ENCODE data around the gene SLC2A2. TPM values are rescaled to one million over a fixed set of nuclear protein-coding genes. Genes with fewer than 3 reads are reported as not detected.

SLC2A2 gene
- polyA plus RNA-seq, 1 donor, result not detected

Other genes with a start within 250 kb of the SLC2A2 start
- 61.7 TPM for gene RPL22L1, start 156.5 kb downstream of the SLC2A2 start, polyA plus RNA-seq (ENCODE audit: insufficient read length)
- gene EIF5A2, start 118.1 kb downstream of the SLC2A2 start, polyA plus RNA-seq (ENCODE audit: insufficient read length), result 3.1 TPM